Gastrocnemius medialis (tissue), 4 donors: ENCODE results near the gene IQCK. TPM values are rescaled to one million over a fixed set of nuclear protein-coding genes. Genes with fewer than 3 reads are reported as not detected.

Experiments
- ATAC-seq, 2 donors: fragments of 150-250 bp; one replicate each; pipeline ENCODE4 v1.9.1; 2016
- DNase-seq, 2 donors: peaks; one replicate each; pipeline ENCODE4 v3.0.0-alpha.2; 2019
- H3K27ac ChIP-seq, 4 donors: fragments of 200-600 bp; sonication (generic); 1 replicate in 1 of 4; 2 replicates in 3 of 4; pipeline ENCODE4 v1.5.1; 2016 to 2018; ENCODE audit warnings: mild to moderate bottlenecking in 2 of 4, moderate library complexity in 1 of 4
- H3K27me3 ChIP-seq, 3 donors: fragments of 200-600 bp; sonication (generic) in 2 of 3; 1 replicate in 1 of 3; 2 replicates in 2 of 3; pipeline versions ENCODE4 v1.5.1 to v1.6.0; 2016 to 2019; ENCODE audit warnings: mild to moderate bottlenecking in 1 of 3, moderate library complexity in 1 of 3
- H3K36me3 ChIP-seq, 2 donors: fragments of 200-600 bp; sonication (generic) in 1 of 2; one replicate each; pipeline ENCODE4 v1.5.1; 2017 to 2018
- H3K4me1 ChIP-seq, 2 donors: fragments of 200-600 bp; sonication (generic) in 1 of 2; one replicate each; pipeline ENCODE4 v1.5.1; 2016 to 2017; ENCODE audit warnings: mild to moderate bottlenecking in 2 of 2
- H3K4me3 ChIP-seq, 4 donors: fragments of 200-600 bp; sonication (generic) in 3 of 4; 1 replicate in 1 of 4; 2 replicates in 3 of 4; pipeline ENCODE4 v1.5.1; 2016 to 2019; ENCODE audit warnings: mild to moderate bottlenecking in 2 of 4
- H3K9me3 ChIP-seq, 3 donors: fragments of 200-600 bp; sonication (generic) in 2 of 3; 1 replicate in 1 of 3; 2 replicates in 2 of 3; pipeline ENCODE4 v1.5.1; 2016 to 2019
- CTCF ChIP-seq, 5 experiments: fragments of 450-650 bp in 3 of 5; fragments of 200-600 bp in 2 of 5; sonication (generic) in 2 of 5; IDR thresholded peaks in 4 of 5; conservative IDR thresholded peaks in 1 of 5; 1 replicate in 4 of 5; 2 replicates in 1 of 5; pipeline ENCODE4 v1.5.1; 2016 to 2019; ENCODE audit warnings: antibody characterized with exemption in 5 of 5, mild to moderate bottlenecking in 3 of 5, moderate library complexity in 3 of 5
- POLR2A ChIP-seq, 2 donors: fragments of 450-650 bp; IDR thresholded peaks; one replicate each; pipeline ENCODE4 v1.6.1; 2017; ENCODE audit warnings: antibody characterized with exemption in 2 of 2, mild to moderate bottlenecking in 2 of 2, moderate library complexity in 2 of 2
- in situ Hi-C, 4 donors: fragments of 200-750 bp; cut with MboI; loops; one replicate each; pipeline versions ENCODE4 v1.15.0 to v1.8.0; 2017; ENCODE audit warnings: low sequenced_read_pairs in 4 of 4
- intact Hi-C: fragments of 100-400 bp; cut with DNase I; formaldehyde crosslinking; loops from one replicate; pipeline ENCODE4 v1.15.1; 2023; ENCODE audit warnings: low total_unique reads
- total RNA-seq, 4 donors: library from RNA; depleted of rRNA; stranded (reverse); fragments of >200 nt; gene quantifications; one replicate each; pipeline versions ENCODE4 v1.1.0 to v1.2.3, GENCODE V29; 2016

Gene IQCK
- total RNA-seq, 4 donors from 2014 or later = 8.3 to 17.3 (median 9.4) TPM

GRCh38 chr16:19861811-19862327 lies 143.8 kb downstream of the IQCK start:
- DNase-seq (no peak), ATAC-seq (no peak)
- no peak for TF ChIP-seq POLR2A (IDR thresholded peaks at IDR 0.05)
- TF ChIP-seq CTCF (IDR thresholded peaks at IDR 0.05 in 4 of 5, conservative IDR thresholded peaks at IDR 0.05 in 1 of 5) = no peak
- Histone ChIP-seq H3K4me3 (no peak overlapping the region), H3K36me3 (peaks cover 0 to 29% of the 10 kb centered on the region in 2 donors), H3K27ac (peak overlapping the region in 3 of 4 donors; percentile 75 to 79 (median 76)), H3K27me3 (no peaks in the 10 kb centered on the region), H3K4me1 (peaks cover 30 to 53% of the 10 kb centered on the region in 2 donors), H3K9me3 (no peaks in the 10 kb centered on the region)
- in situ Hi-C loops = no loop called here
- intact Hi-C loops = loop anchor here (1.0 kb wide), 1 partner anchor 31 kb away; no protein-coding TSS in a partner anchor

GRCh38 chr16:19863990-19864389 lies 145.9 kb downstream of the IQCK start:
- DNase-seq = no peak
- Histone ChIP-seq H3K27me3 (no peaks in the 10 kb centered on the region), H3K36me3 (peaks cover 0 to 22% of the 10 kb centered on the region in 2 donors), H3K9me3 (no peaks in the 10 kb centered on the region), H3K4me1 (peaks cover 41 to 66% of the 10 kb centered on the region in 2 donors), H3K4me3 (no peak overlapping the region), H3K27ac (peak overlapping the region; percentile 71 to 81 (median 76))
- intact Hi-C loops (no loop called here), in situ Hi-C loops (no loop called here)
- no peak for ATAC-seq
- no peak for TF ChIP-seq CTCF (IDR thresholded peaks at IDR 0.05 in 4 of 5, conservative IDR thresholded peaks at IDR 0.05 in 1 of 5)

GRCh38 chr16:19864566-19864965 lies 146.5 kb downstream of the IQCK start:
- Histone ChIP-seq H3K4me3 (no peak overlapping the region), H3K9me3 (no peaks in the 10 kb centered on the region), H3K4me1 (peaks cover 41 to 71% of the 10 kb centered on the region in 2 donors), H3K27me3 (no peaks in the 10 kb centered on the region), H3K27ac (peak overlapping the region; percentile 71 to 81 (median 76)), H3K36me3 (peaks cover 0 to 18% of the 10 kb centered on the region in 2 donors)
- ATAC-seq = peak; percentile 75 to 91
- in situ Hi-C loops = no loop called here
- peak; percentile 62 to 78 for DNase-seq
- TF ChIP-seq POLR2A (IDR thresholded peaks at IDR 0.05) = no peak
- TF ChIP-seq CTCF (IDR thresholded peaks at IDR 0.05 in 4 of 5, conservative IDR thresholded peaks at IDR 0.05 in 1 of 5) = no peak
- intact Hi-C loops = no loop called here

- Histone ChIP-seq H3K9me3 (no peaks in the 10 kb centered on the region), H3K27ac (peak overlapping the region; percentile 65 to 79 (median 71)), H3K36me3 (peaks cover 0 to 32% of the 10 kb centered on the region in 2 donors), H3K27me3 (no peaks in the 10 kb centered on the region), H3K4me1 (peaks cover 26 to 51% of the 10 kb centered on the region in 2 donors), H3K4me3 (no peak overlapping the region)
- DNase-seq (no peak), ATAC-seq (no peak)
- intact Hi-C loops = no loop called here
- in situ Hi-C loops = no loop called here
- no peak for TF ChIP-seq CTCF (IDR thresholded peaks at IDR 0.05 in 4 of 5, conservative IDR thresholded peaks at IDR 0.05 in 1 of 5)
- TF ChIP-seq POLR2A (IDR thresholded peaks at IDR 0.05) = no peak
These were observed 150.3 kb downstream of the IQCK start for GRCh38 chr16:19868421-19868820.
